GM18519 (cell line): ENCODE data around the gene CHST8.
"Not testable (repeated sequence)": the region's sequence is repeated elsewhere in the genome, so short reads cannot be mapped to it uniquely, and the experiment has no call there.

ENCODE experiments used
- ATAC-seq: cut with Tn5 transposase; IDR thresholded peaks from one replicate; pipeline ENCODE4 v1.9.1; 2021; ENCODE audit warnings: mild to moderate bottlenecking, moderate library complexity; ENCODE audit not compliant: unreplicated experiment, low FRiP score

The CHST8 gene

DNA sequence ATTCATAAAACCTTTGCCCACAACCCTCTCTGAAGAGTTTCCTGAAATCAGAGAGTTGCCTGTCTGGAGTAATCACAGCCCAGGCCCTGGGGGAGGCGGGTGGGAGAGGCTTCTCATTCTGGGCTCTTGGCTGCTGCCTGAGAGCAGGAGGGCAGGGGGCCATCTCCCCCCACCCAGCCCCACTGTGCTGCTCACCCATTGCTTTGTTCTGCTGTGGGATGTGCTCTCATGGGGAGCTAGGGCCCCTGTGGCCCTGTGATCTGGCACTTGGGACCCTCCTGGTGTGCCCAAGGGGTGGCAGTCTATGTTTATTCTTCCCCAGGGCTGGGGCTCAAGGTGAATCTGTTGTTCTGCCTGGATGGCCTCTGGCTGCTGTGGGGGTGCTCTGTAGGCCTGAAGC is 181.0 kb downstream of the CHST8 start:
- no peak for ATAC-seq

DNA sequence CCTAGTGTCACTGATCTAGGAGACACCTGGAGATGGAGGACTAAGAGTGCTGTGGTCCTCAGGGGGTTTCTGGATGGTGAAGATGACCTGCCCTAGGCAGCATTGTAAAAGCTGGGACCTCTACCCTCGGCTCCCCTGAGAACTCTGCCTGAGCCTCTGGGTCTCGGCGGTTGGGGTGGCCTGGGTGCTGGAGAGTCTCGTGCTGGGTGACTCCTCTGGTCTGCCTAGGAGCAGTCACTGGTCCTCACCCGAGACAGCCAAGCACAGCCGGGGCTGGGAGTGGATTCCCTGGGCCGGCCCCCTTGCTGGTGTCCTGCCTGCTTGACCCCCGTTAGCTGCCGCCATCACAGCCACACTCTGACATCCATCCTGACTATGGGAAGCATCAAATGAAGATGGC is 181.6 kb downstream of the CHST8 start:
- no peak for ATAC-seq

DNA sequence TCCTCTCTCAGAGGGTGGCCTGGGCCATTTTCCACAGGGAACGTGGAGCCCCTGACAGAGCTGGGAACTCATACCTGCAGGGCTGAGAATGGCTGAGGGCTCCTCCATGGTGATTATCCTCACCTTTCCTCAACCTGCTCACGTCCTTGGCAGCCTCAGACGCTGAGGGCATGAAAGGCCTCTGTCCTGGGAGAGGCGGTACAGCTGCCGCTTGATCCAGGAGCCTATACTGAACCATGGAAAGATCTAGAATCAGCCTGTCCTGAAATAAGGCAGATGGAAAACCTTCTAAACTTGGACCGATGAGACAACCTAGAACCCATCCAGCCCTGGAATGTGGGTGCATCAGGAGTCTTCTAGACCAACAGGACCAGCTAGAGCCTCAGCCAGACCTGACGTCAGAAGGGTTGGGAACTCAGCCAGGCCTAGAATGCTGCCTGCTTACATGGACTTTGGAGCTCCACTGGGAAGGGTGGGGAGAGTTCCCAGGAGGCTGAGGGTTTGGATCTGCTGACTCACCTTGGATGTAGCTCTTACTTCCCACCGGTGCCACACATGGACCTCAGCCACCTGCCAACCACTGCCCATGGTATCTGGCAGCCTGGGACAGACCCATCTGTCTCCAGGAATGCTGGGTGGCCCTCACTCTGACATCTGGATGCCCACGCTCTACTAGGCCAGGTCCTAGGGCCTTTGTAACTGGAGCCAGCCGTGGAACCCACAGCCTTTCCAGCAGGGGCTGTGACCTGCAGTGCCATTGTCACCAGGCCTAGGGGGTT is 182.5 kb downstream of the CHST8 start:
- ATAC-seq, result no peak

DNA sequence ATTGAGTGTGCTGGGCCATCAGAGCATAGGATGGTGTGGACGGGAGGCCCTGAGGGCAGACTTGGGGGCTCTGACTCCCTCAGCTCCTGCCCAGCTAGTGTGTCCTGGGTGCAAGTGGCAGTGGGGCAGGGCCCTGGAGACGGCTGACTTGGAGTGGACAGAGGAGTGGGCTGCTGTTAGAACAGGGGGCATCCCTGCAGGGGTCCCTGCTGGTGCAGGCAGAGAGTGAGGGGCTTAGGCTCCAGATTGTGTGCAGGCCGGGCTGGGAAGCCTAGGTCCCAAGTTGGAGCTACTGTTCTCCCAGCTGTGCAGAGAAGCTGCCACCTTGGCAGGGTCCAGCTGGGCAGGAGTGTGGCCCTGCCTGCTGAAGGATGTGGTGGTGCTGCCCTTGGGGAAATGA is 183.6 kb downstream of the CHST8 start:
- ATAC-seq, result no peak

DNA sequence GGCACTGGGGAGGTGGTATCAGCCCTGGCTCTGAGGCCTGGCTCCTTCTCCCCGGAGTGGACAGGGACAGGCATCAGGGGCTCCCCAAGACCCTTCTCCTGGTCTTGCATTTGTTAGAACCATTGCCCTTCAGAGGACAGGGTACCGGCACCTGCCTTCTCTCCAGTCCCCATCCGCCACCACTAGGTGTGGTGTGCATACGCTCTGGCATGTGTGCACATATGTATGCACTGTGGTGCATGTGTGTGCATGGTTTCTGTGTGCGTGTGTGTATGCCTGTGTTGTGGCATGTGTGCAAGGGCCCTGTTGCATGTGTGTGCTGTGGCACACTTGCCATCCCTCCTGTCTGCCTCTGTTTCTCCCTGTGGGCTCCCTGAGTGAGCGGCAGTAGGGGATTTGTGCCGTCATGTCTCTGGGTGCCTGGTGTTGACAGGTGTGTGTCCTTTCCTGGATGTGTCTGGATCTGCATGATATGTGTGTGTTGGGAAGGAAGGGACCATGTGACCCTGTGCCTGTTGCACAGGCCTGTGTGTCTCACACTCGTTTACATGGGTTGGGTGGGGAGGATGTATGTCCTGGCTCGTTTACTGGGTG is 184.2 kb downstream of the CHST8 start:
- no peak for ATAC-seq

DNA sequence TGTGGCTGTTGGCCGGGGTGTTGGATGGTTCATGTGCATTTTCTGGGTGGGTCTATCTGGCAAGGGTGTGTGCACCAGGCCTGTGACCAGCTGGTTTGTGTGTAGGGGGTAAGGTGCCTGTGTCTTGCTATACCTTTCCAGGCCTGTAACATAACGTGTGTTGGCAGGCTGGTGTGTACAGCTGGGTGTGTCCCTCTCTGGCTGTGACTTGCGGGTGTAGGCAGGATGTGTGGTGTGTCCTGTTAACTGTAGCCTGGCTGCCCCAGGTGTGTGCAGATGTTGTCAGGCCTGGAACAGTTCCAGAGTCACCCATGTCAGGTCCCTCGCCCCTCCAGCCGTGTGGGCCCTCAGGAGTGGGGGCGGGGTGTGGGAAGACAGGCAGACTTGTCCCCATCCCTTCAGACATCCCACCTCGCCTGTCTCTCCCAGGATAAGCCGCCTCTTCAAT is 184.7 kb downstream of the CHST8 start:
- ATAC-seq, result no peak

DNA sequence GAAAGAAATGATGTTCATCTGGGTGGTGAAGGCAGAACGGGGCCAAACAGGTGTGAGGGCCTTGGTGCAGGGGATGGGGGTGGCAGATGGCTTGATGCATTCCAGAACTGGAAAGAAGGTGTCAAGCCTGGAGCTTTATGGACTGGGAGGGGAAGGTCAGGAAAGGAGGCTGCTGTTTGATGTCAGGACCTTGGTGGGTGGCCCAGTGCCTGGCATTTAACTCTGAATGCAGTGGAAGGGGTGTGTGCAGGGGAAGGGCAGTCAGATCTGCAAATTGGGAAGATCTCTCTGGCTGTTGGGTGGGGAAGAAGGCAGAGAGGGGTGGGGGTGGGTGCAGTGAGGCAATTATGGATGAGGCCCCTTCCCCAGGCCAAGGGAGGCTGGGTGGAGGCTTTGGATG is 186.6 kb downstream of the CHST8 start:
- no peak for ATAC-seq

DNA sequence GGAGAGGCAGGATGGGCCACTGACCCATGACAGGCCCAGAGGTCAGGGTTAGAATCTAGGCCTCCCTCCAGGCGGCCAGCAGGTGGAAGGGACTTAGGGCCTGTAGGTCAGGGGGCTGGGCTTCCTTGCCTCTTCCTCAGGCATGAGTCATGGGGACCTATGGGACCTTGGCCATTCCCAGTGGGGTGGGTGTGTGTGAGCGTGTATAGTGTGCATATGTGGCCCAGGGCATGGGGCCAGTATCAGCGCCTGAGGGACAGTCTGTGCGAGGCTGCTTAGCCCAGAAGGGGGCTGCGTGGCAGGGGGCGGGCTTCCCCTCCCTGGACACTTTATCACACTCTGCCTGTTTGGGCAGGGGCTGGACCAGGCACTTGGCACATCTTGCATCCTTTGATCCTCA is 188.2 kb downstream of the CHST8 start:
- no peak for ATAC-seq

DNA sequence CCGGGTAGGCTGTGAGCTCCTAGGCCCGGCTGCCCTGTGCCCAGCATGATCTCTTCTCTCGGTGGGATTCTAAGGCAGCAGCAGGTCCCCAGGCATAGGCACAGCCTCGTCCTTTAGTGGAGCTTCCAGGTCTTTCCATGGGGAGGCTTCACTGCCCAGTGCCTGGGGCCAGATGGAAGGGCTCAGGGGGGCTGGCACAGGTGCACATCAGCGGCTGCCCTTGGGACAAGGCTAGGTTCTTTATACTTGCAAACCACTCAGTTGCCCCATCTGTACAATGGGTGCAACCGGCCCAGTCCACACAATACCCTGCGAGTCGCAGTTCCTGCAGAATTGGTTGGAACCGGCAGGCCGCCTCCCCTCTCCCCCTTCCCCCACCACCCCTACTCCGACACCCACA is 189.1 kb downstream of the CHST8 start:
- ATAC-seq, result no peak

DNA sequence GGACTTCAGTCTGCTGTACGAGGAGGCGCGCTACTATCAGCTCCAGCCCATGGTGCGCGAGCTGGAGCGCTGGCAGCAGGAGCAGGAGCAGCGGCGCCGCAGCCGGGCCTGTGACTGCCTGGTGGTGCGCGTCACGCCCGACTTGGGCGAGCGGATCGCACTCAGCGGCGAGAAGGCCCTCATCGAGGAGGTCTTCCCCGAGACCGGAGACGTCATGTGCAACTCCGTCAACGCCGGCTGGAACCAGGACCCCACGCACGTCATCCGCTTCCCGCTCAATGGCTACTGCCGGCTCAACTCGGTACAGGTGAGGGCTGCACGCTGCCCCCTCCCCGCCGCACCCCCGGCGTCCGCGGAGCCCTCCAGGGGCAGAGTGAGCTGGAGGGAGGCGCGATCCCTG is 189.5 kb downstream of the CHST8 start:
- no peak for ATAC-seq

DNA sequence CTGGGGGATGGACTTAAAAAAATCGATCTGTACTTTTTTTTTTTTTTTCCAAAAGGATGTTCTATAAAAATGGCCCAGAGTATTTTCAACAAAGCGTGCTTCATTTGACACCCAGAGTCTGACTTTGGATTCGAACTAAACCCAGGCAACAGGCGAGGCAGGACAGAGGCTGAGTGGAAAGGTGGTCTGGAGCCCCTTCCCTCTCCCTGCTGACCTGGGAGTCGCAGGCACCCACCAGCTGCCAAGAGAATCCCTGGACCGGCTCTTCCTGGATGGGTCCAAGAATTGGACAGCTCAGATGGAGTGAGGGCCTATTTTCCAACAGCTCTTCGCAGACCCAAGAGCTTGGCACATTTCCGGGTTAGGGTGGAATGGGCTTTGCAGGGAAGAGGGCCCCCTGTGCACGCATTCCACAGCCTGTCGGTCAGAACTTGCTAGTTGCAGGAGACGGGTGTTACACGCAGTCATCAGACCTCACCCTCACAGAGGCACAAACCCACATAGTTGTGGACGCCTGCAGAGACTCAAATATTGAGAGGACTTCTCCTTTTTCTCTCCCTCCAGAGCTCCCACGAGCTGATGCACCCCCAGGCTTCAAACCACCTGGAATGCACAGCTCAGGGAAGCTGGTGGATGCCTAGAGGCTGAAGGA is 190.1 kb downstream of the CHST8 start:
- no peak for ATAC-seq

DNA sequence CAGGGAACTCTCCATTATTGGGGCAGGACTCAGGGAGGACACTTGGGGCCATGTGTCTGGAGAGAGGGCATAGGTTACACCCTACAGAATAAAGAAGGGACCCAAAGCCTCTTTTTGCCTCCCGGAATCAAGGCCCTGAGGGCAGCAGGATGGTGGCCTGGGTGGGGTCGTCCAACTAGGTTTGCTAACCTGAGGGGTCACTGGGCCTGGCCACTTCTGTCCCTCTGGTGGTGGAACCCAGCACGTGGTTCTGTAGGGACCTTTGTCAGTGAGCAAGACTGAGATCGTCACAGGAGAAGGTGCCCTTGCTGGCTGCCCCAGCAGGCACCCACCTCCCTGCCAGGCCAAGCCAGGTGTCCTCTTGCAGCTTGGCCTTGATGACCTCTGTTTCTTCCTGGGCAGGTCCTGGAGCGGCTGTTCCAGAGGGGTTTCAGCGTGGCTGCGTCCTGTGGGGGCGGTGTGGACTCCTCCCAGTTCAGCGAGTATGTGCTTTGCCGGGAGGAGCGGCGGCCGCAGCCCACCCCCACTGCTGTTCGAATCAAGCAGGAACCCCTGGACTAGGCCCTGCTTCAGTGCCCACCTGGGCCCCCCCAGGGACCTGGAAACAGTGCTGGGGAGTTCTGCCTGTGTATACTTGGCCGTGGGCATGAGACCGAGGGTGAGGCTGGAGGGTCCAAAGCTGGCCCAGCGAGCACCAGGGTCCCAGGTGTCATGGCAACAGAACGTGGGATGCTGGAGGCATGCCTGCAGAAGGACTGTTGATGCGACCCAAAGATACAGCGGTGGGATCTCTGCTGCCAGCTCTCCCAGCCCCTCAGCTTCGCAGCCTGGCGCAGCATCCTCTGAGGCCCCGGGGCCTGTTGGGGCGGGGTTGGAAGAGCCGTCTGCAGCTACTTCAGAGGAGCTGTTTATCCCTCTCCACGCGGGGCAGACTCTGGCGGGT is 190.9 kb downstream of the CHST8 start:
- no peak for ATAC-seq

DNA sequence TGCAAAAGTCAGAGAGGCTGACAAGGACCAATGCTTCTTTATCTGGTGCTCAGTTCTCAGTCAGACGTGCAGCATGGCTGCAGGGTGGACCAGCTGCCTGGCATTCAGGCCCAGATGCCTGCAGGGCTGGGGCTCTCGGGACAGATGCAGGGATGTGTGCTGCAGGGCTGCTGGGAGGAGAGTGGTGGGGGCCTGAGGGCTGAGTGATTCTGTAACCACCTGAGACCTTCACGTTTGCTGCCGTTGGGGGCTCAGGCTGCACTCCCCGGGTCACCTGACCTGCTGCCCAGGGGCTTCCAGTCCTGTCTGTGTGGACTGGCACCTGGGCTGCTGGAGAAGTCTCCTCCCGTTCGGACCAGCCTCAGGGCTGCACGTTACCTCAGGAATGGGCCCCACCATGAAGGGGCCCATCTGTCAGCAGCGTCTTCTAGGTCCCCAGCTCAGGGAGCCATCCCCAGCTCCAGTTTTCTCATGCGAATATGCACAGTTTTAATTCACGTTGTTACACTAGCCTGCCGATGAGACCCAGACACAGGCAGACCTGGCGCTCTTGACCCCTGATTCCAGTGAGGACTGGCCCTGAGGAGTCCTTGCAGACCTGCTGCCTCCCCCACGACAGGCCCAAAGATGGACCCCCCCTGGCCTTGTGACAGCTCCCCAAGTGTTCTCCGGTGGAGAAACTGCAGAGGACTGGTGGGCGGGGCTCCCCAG is 191.8 kb downstream of the CHST8 start:
- no peak for ATAC-seq

DNA sequence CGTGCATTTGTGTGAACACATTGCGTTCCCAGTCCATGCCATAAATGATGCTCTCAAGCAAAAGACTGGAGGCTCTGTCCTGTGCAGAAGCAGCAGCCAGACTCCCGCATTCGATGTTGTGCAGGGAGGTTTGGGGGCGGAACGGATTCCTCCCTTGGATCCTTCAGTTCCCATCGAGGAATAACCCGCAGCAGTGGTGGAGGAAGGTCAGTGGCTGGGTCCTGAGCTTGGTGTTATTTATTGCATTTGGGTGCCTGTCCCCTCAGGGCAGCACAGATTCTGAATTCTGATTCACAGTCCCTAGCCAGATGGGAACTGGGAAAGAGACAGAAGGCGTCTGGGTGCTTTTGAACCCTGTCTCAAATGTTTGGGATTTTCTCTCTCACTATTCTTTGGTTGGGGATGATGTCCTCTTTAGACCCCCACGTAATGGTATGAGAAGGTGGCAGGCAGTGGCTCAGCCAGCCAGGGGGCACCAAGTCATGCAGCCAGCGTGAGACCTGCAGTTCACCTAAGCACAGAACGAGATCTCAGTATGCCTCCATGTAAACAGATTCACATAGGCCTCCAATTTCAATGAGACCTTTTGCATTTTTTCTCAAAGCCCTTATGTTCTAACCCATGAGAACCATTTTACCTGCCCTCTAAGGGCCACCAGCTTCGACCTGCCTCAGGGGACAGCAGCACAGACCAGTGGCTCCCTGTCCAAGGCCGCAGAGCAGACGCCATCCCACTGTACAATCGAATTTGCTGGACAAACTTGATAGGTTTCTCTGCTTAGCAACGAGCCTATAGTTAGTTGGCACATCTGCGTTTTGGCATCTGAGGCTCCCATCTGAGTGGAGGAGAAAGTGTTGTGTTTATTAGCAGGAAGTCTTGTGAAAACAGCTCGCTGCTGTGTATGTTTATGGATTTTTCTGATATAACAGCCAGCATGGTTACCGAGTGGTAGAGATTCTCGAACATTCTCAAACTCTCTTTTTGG is 192.7 kb downstream of the CHST8 start:
- no peak for ATAC-seq

DNA sequence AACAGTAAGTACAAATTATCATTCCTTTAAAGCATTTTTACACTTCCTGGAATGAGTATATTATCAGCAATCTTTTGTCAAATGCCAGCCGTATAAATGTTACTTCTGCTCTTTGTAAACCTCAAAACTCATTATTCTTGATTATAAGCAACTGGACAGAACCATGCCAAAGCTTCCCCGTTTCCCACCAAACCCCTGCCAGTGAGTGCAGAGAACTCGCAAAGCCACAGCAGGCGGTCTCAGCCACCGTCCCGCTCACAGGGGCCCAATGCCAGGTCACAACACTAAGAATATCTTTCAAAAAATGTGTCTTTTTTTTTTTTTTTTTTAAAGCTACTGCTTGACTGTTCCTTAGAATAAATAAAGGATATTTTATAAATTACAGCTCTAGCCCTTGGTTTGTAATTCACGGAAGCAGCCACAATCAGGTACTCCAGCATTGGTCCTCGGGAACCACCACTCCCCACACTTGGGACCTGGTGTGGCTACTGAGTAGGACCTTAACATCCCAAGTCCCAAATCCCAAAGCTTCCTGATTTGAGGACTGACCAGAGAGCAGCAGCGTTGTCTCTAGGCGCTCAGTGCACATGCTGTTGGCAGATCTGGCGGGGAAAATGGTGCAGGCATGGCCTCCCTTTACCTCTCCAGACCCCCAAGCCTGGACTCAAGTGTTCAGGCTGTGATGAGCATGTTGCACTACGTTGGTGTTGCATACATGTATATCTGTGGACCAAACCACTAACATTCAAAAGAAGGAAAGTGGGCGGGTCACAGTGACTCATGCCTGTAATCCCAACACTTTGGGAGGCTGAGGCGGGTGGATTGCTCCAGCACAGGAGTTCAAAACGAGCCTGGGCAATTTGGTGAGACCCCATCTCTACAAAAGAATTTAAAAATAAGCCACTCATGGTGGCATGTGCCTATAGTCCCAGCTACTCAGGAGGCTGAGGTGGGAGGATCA is 193.9 kb downstream of the CHST8 start:
- ATAC-seq, result no peak

DNA sequence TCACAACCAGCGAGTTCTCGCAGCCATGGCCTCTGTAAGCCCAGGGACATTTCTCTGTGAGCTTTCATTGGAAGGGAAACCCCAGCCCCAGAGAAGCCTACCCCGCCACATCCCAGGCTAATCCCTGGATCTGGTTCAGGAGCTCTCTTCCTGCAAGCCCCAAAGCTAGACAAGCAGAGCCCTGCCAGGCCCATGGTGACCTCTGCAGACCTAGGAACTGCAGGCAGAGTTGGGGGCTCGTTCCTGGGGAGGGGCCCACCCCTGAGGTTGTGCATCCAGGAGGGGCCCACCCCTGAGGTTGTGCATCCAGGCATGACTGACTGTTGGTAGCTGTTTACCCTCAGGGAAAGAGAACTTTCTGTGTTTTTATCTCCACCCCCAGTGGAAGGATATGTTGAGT is 196.7 kb downstream of the CHST8 start:
- ATAC-seq, result no peak

DNA sequence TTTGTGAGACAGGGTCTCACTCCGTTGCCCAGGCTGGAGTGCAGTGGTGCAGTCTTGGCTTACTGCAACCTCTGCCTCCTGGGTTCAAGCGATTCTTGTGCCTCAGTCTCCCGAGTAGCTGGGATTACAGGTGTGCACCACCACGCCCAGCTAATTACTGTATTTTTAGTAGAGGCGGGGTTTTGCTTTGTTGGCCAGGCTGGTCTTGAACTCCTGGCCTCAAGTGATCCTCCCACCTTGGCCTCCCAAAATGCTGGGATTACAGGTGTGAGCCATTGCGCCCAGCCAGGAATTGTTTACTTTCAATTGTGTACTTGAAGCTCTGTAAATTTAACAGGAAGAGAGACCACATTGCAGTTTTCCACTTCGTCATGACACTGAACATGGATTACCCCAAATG is 197.3 kb downstream of the CHST8 start:
- ATAC-seq, result not testable (repeated sequence)

DNA sequence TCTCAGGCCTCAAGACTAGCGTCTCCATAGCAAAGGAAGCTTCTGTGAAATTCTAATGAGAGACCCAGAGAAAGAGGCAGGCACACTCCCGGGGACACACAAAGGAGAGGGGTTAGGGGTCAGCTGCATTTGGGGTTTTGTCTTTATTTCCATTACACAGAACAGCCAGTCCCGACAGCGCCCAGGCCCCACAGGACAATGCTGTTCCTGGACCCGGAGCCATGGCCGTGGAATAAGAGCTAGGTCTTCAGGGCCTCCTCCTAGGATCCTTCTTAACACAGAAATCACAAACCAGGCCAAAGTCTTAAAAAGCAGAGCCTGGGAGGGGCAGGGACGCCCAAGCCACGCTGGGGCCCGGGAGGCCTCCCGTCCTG is 197.7 kb downstream of the CHST8 start:
- ATAC-seq, result no peak
